ENCODE results near the gene ATG12. TPM values are rescaled to one million over a fixed set of nuclear protein-coding genes. Genes with fewer than 3 reads are reported as not detected.
"Not testable (repeated sequence)": the region's sequence is repeated elsewhere in the genome, so short reads cannot be mapped to it uniquely, and the experiment has no call there.

ATG12 gene
- polyA plus RNA-seq (2013): 57.7 TPM

DNA sequence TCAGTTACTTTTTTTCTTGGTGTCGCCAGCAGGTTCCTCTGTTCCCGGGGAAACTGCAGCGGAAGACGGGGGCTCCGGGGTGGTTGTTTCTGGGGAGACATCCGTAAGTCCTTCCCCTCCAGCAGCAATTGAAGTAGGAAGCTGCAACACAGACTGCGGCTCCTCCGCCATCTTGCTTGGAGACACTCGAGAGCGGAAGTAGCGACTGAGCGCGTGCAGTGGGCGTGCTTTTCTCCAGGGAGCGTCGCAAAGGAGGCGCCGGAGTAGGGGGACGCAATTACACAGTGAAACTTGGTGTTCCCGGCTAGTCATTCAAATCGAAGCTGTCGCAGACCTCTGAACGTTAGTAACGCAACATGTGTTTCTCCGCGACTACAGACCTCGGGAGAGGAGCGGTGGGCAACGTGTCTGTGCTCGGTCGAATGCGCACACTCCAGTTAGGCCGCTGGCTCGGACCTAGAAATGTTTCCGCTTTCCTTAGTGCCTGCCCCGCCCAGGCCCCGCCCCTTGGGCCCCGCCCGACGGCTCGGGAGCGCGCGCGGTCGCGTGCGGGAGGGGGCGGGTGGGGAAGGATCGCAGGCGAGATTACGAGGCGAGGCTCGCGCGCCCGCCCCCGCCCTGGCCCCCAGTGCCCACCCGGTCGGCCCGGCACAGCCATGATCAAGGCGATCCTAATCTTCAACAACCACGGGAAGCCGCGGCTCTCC lies at the start of gene ATG12, which contains the start of gene AP3S1:
TSS of gene ATG12 (minus strand) at position 184 of the 707 bp plus-strand sequence. CDS start at position 171, 13 bp downstream.
TSS of gene AP3S1 (plus strand) at position 554 of the 707 bp plus-strand sequence. CDS start at position 657, 103 bp downstream.
- H3K36me3 ChIP-seq (ENCODE audit: control insufficient read depth in 4 of 4, insufficient read depth in 4 of 4, low read length in 3 of 4): peaks cover 5 to 13% (median 9%) of the 10 kb centered on the region in 4 experiments
- DNase-seq: peak; percentile 96 to 99 (median 98)
- WGBS (ENCODE audit: insufficient coverage): 4% methylated on average over 61 of the region's 65 CpGs
- peaks cover 21 to 46% (median 36%) of the 10 kb centered on the region in 4 experiments for H3K4me1 ChIP-seq (ENCODE audit: control extremely low read depth in 1 of 4, control insufficient read depth in 4 of 4, insufficient read depth in 4 of 4, low read length in 3 of 4)
- no peaks in the 10 kb centered on the region for H3K27me3 ChIP-seq (replicated peaks in 2 of 5; ENCODE audit: control insufficient read depth in 4 of 5, insufficient read depth in 5 of 5, low read length in 4 of 5)
- CTCF ChIA-PET: interaction anchor here (0.6 to 1.5 kb wide), 4 partner anchors 10 to 240 kb away, joined by 3 to 9 read pairs (median 6); no protein-coding TSS in a partner anchor
- no peaks in the 10 kb centered on the region for H3K9me3 ChIP-seq (ENCODE audit: control extremely low read depth in 1 of 5, control insufficient read depth in 4 of 5, insufficient read depth in 2 of 5, low read depth in 1 of 5, low read length in 4 of 5)
- peak within 1 kb of the TSS; percentile 93 to 95 for H3K27ac ChIP-seq (ENCODE audit: insufficient read depth in 1 of 2, low read depth in 1 of 2, low read length in 2 of 2, poor library complexity in 1 of 2, severe bottlenecking in 2 of 2)
- peak within 1 kb of the TSS; percentile 86 to 99 (median 90) for H3K4me3 ChIP-seq (ENCODE audit: control insufficient read depth in 1 of 7, extremely low read depth in 1 of 7, insufficient read depth in 4 of 7, low read depth in 2 of 7, low read length in 6 of 7)
- POLR2A ChIA-PET: interaction anchor here (0.5 to 1.1 kb wide), 4 partner anchors 23 to 1972 kb away, joined by 3 to 4 read pairs (median 4); no protein-coding TSS in a partner anchor

DNA sequence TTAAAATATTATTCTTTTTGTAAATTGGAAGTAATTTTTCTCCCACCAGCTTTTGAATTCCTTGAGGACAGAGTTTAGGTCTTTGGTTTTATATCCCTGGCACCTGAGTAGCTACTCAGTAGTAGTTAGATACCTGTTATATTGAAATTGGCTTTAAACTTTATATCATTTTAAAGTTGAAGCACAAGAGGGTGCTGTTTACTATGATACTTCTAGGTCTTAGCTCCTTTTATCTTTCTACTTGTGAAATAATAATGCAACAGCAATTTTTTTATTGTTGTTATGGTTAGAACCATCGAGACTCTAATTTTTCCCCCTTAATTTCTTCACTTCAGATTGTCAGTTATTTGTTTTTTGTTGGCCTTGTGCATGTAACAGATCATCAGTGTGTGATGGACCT lies 46.7 kb upstream of the ATG12 start:
- no CpG with 5 or more reads among the region's 1 CpG for WGBS (ENCODE audit: insufficient coverage)
- POLR2A ChIA-PET: no interaction called here

DNA sequence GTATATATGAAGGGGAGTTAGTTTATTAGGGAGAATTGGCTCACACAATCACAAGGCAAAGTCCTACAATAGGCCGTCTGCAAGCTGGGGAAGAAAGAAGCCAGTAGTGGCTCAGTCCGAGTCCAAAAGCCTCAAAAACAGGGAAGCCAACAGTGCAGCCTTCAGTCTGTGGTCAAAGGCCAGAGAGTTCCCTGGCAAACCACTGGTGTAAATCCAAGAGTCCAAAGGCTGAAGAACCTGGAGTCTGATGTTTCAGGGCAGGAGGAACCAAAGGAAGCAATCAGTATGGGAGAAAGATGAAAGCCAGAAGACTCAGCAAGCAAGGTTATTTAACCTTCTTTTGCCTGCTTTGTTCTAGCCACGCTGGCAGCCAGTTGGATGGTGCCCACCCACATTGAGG lies 43.8 kb upstream of the ATG12 start:
- H3K9me3 ChIP-seq (ENCODE audit: control extremely low read depth in 1 of 5, control insufficient read depth in 4 of 5, insufficient read depth in 2 of 5, low read depth in 1 of 5, low read length in 4 of 5); H3K4me1 ChIP-seq (ENCODE audit: control extremely low read depth in 1 of 4, control insufficient read depth in 4 of 4, insufficient read depth in 4 of 4, low read length in 3 of 4); H3K4me3 ChIP-seq (ENCODE audit: control insufficient read depth in 1 of 7, extremely low read depth in 1 of 7, insufficient read depth in 4 of 7, low read depth in 2 of 7, low read length in 6 of 7); H3K27me3 ChIP-seq (replicated peaks in 2 of 5; ENCODE audit: control insufficient read depth in 4 of 5, insufficient read depth in 5 of 5, low read length in 4 of 5); H3K27ac ChIP-seq (ENCODE audit: insufficient read depth in 1 of 2, low read depth in 1 of 2, low read length in 2 of 2, poor library complexity in 1 of 2, severe bottlenecking in 2 of 2); DNase-seq; POLR2A ChIA-PET; CTCF ChIA-PET: not testable (repeated sequence)
- peaks cover 3 to 14% (median 4%) of the 10 kb centered on the region in 4 experiments for H3K36me3 ChIP-seq (ENCODE audit: control insufficient read depth in 4 of 4, insufficient read depth in 4 of 4, low read length in 3 of 4)
- 100% methylated on average over 3 of the region's 3 CpGs for WGBS (ENCODE audit: insufficient coverage)

More for the DNA sequence above, 46.7 kb upstream of the ATG12 start:
- Histone ChIP-seq H3K9me3 (ENCODE audit: control extremely low read depth in 1 of 5, control insufficient read depth in 4 of 5, insufficient read depth in 2 of 5, low read depth in 1 of 5, low read length in 4 of 5) (peaks cover 0 to 2% (median 0%) of the 10 kb centered on the region in 5 experiments), H3K4me1 (ENCODE audit: control extremely low read depth in 1 of 4, control insufficient read depth in 4 of 4, insufficient read depth in 4 of 4, low read length in 3 of 4) (no peaks in the 10 kb centered on the region), H3K36me3 (ENCODE audit: control insufficient read depth in 4 of 4, insufficient read depth in 4 of 4, low read length in 3 of 4) (peaks cover 0 to 2% (median under 1%) of the 10 kb centered on the region in 4 experiments), H3K27ac (ENCODE audit: insufficient read depth in 1 of 2, low read depth in 1 of 2, low read length in 2 of 2, poor library complexity in 1 of 2, severe bottlenecking in 2 of 2) (no peak overlapping the region), H3K4me3 (ENCODE audit: control insufficient read depth in 1 of 7, extremely low read depth in 1 of 7, insufficient read depth in 4 of 7, low read depth in 2 of 7, low read length in 6 of 7) (no peak overlapping the region), H3K27me3 (replicated peaks in 2 of 5; ENCODE audit: control insufficient read depth in 4 of 5, insufficient read depth in 5 of 5, low read length in 4 of 5) (no peaks in the 10 kb centered on the region)
- DNase-seq: peak; percentile 17 to 49 (median 44)
- CTCF ChIA-PET: interaction anchor here (1.2 to 1.3 kb wide), 3 partner anchors 41 to 253 kb away, joined by 3 to 5 read pairs (median 3); no protein-coding TSS in a partner anchor

DNA sequence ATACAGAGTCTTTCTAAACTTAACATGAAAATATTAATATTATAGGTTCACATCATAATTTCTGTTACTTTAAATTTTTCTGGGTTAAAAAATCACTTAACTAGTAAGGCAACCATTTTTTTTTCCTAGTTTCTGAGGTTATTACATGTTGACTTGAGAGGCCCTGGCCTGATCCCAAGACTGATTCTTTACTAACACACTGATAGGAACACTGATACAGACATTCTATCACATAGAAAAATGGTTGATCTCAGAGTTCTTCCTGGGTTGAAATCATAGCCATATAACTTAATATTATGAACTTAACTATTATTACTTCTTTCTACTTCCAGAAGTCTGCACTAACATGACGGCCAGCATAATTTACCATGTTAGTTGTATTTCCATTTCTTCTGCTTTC lies 43.3 kb upstream of the ATG12 start:
- DNase-seq: no peak
- POLR2A ChIA-PET: no interaction called here
- WGBS (ENCODE audit: insufficient coverage): 80% methylated on average over 1 of the region's 1 CpG
- Histone ChIP-seq H3K4me1 (ENCODE audit: control extremely low read depth in 1 of 4, control insufficient read depth in 4 of 4, insufficient read depth in 4 of 4, low read length in 3 of 4) (no peaks in the 10 kb centered on the region), H3K4me3 (ENCODE audit: control insufficient read depth in 1 of 7, extremely low read depth in 1 of 7, insufficient read depth in 4 of 7, low read depth in 2 of 7, low read length in 6 of 7) (no peak overlapping the region), H3K9me3 (ENCODE audit: control extremely low read depth in 1 of 5, control insufficient read depth in 4 of 5, insufficient read depth in 2 of 5, low read depth in 1 of 5, low read length in 4 of 5) (peaks cover 0 to 9% (median 1%) of the 10 kb centered on the region in 5 experiments), H3K27ac (ENCODE audit: insufficient read depth in 1 of 2, low read depth in 1 of 2, low read length in 2 of 2, poor library complexity in 1 of 2, severe bottlenecking in 2 of 2) (no peak overlapping the region), H3K27me3 (replicated peaks in 2 of 5; ENCODE audit: control insufficient read depth in 4 of 5, insufficient read depth in 5 of 5, low read length in 4 of 5) (no peaks in the 10 kb centered on the region), H3K36me3 (ENCODE audit: control insufficient read depth in 4 of 4, insufficient read depth in 4 of 4, low read length in 3 of 4) (peaks cover 3 to 14% (median 4%) of the 10 kb centered on the region in 4 experiments)
- CTCF ChIA-PET: no interaction called here

DNA sequence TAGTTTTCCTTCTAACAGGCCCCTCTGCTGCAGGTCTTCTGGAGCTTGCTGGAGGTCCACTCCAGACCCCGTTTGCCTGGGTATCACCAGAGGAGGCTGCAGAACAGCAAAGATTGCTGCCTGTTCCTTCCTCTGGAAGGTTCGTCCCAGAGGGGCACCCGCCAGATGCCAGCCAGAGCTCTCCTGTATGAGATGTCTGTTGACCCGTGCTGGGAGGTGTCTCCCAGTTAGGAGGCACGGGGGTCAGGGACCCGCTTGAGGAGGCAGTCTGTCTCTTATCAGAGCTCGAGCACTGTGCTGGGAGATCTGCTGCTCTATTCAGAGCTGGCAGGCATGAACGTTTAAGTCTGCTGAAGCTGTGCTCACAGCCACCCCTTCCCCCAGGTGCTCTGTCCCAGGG lies 41.1 kb upstream of the ATG12 start:
- H3K27ac ChIP-seq (ENCODE audit: insufficient read depth in 1 of 2, low read depth in 1 of 2, low read length in 2 of 2, poor library complexity in 1 of 2, severe bottlenecking in 2 of 2); POLR2A ChIA-PET; CTCF ChIA-PET; H3K27me3 ChIP-seq (replicated peaks in 2 of 5; ENCODE audit: control insufficient read depth in 4 of 5, insufficient read depth in 5 of 5, low read length in 4 of 5); H3K4me3 ChIP-seq (ENCODE audit: control insufficient read depth in 1 of 7, extremely low read depth in 1 of 7, insufficient read depth in 4 of 7, low read depth in 2 of 7, low read length in 6 of 7); H3K4me1 ChIP-seq (ENCODE audit: control extremely low read depth in 1 of 4, control insufficient read depth in 4 of 4, insufficient read depth in 4 of 4, low read length in 3 of 4); DNase-seq: not testable (repeated sequence)
- Histone ChIP-seq H3K36me3 (ENCODE audit: control insufficient read depth in 4 of 4, insufficient read depth in 4 of 4, low read length in 3 of 4) (peaks cover 3 to 17% (median 4%) of the 10 kb centered on the region in 4 experiments), H3K9me3 (ENCODE audit: control extremely low read depth in 1 of 5, control insufficient read depth in 4 of 5, insufficient read depth in 2 of 5, low read depth in 1 of 5, low read length in 4 of 5) (peaks cover 0 to 12% (median 1%) of the 10 kb centered on the region in 5 experiments)
- 97% methylated on average over 7 of the region's 8 CpGs for WGBS (ENCODE audit: insufficient coverage)

DNA sequence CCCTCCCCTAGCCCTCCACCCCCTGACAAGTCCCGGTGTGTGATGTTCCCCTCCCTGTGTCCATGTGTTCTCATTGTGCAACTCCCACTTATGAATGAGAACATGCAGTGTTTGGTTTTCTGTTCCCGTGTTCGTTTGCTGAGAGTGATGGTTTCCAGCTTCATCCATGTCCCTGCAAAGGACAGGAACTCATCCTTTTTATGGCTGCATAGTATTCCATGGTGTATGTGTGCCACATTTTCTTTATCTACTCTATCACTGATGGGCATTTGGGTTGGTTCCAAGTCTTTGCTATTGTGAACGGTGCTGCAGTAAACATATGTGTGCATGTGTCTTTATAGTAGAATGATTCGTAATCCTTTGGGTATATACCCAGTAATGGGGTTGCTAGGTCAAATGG lies 36.0 kb upstream of the ATG12 start:
- H3K4me3 ChIP-seq (ENCODE audit: control insufficient read depth in 1 of 7, extremely low read depth in 1 of 7, insufficient read depth in 4 of 7, low read depth in 2 of 7, low read length in 6 of 7); H3K27me3 ChIP-seq (replicated peaks in 2 of 5; ENCODE audit: control insufficient read depth in 4 of 5, insufficient read depth in 5 of 5, low read length in 4 of 5); H3K4me1 ChIP-seq (ENCODE audit: control extremely low read depth in 1 of 4, control insufficient read depth in 4 of 4, insufficient read depth in 4 of 4, low read length in 3 of 4); CTCF ChIA-PET; H3K27ac ChIP-seq (ENCODE audit: insufficient read depth in 1 of 2, low read depth in 1 of 2, low read length in 2 of 2, poor library complexity in 1 of 2, severe bottlenecking in 2 of 2); DNase-seq; POLR2A ChIA-PET: not testable (repeated sequence)
- WGBS (ENCODE audit: insufficient coverage): 100% methylated on average over 3 of the region's 5 CpGs
- Histone ChIP-seq H3K9me3 (ENCODE audit: control extremely low read depth in 1 of 5, control insufficient read depth in 4 of 5, insufficient read depth in 2 of 5, low read depth in 1 of 5, low read length in 4 of 5) (peaks cover 0 to 12% (median 0%) of the 10 kb centered on the region in 5 experiments), H3K36me3 (ENCODE audit: control insufficient read depth in 4 of 4, insufficient read depth in 4 of 4, low read length in 3 of 4) (peaks cover 2 to 12% (median 6%) of the 10 kb centered on the region in 4 experiments)

DNA sequence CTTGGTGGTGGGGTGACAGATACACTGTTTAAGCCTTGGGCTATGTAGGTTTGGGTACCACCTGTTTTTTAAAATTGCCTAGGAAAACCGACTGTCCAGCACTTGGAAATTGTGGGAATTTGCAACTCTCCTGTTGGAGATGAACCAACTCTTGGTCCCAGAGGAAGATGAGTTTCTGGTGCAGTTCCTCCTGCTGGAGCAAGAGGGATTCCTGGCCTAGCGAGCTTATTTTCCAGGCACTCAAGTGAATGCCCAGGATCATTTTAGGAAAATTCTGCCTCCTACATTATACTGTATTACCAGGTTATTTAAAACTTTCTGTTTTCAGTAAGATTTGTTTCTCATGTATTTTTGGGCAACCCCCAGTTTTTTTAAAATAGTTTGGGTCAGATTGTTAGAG lies 34.1 kb upstream of the ATG12 start:
- no peak for DNase-seq
- Histone ChIP-seq H3K4me1 (ENCODE audit: control extremely low read depth in 1 of 4, control insufficient read depth in 4 of 4, insufficient read depth in 4 of 4, low read length in 3 of 4) (no peaks in the 10 kb centered on the region), H3K36me3 (ENCODE audit: control insufficient read depth in 4 of 4, insufficient read depth in 4 of 4, low read length in 3 of 4) (peaks cover 8 to 22% (median 10%) of the 10 kb centered on the region in 4 experiments), H3K27me3 (replicated peaks in 2 of 5; ENCODE audit: control insufficient read depth in 4 of 5, insufficient read depth in 5 of 5, low read length in 4 of 5) (no peaks in the 10 kb centered on the region), H3K4me3 (ENCODE audit: control insufficient read depth in 1 of 7, extremely low read depth in 1 of 7, insufficient read depth in 4 of 7, low read depth in 2 of 7, low read length in 6 of 7) (no peak overlapping the region), H3K27ac (ENCODE audit: insufficient read depth in 1 of 2, low read depth in 1 of 2, low read length in 2 of 2, poor library complexity in 1 of 2, severe bottlenecking in 2 of 2) (no peak overlapping the region), H3K9me3 (ENCODE audit: control extremely low read depth in 1 of 5, control insufficient read depth in 4 of 5, insufficient read depth in 2 of 5, low read depth in 1 of 5, low read length in 4 of 5) (peaks cover 0 to 11% (median 0%) of the 10 kb centered on the region in 5 experiments)
- 100% methylated on average over 2 of the region's 2 CpGs for whole genome bisulfite sequencing (ENCODE audit: insufficient coverage)
- ChIA-PET POLR2A (no interaction called here), CTCF (no interaction called here)

Data from common myeloid progenitor, CD34-positive (primary cell).